Type B pancreatic cell (in vitro differentiated cells): ENCODE measurements around the gene SPATS2. TPM values are rescaled to one million over a fixed set of nuclear protein-coding genes. Genes with fewer than 3 reads are reported as not detected.

Experiments used
- DNase-seq: peaks from one replicate; pipeline ENCODE4 v3.0.0; 2021; ENCODE audit warnings: mixed read lengths; ENCODE audit not compliant: unreplicated experiment; ENCODE audit errors: extremely low spot score
- H3K27ac Mint-ChIP-seq: 2 replicates; pipeline ENCODE4 v1.8.0; 2021; ENCODE audit warnings: mild to moderate bottlenecking, mixed read lengths
- H3K27me3 Mint-ChIP-seq: 2 replicates; pipeline ENCODE4 v1.8.0; 2021; ENCODE audit warnings: mixed read lengths
- H3K36me3 Mint-ChIP-seq: 2 replicates; pipeline ENCODE4 v1.8.0; 2021; ENCODE audit warnings: mixed read lengths
- H3K4me1 Mint-ChIP-seq: one replicate; pipeline ENCODE4 v1.8.0; 2021; ENCODE audit warnings: mixed read lengths; ENCODE audit not compliant: unreplicated experiment
- H3K4me3 Mint-ChIP-seq: 2 replicates; pipeline ENCODE4 v1.8.0; 2021; ENCODE audit warnings: mild to moderate bottlenecking, mixed read lengths
- H3K9me3 Mint-ChIP-seq: 2 replicates; pipeline ENCODE4 v1.8.0; 2021; ENCODE audit warnings: mixed read lengths
- total RNA-seq: library from RNA; stranded (reverse); gene quantifications from 2 replicates; pipeline ENCODE4 v1.2.1, GENCODE V29; 2021; ENCODE audit warnings: low replicate concordance
- TF ChIP-seq, protein P1 (sequence below): fragments of 200-600 bp; sonication (generic); conservative IDR thresholded peaks from 2 replicates; pipeline ENCODE4 v1.5.0; 2021; ENCODE audit warnings: antibody characterized with exemption, mild to moderate bottlenecking

Gene SPATS2
- total RNA-seq, 1 donor from 2014 or later = 40.3 TPM

DNA sequence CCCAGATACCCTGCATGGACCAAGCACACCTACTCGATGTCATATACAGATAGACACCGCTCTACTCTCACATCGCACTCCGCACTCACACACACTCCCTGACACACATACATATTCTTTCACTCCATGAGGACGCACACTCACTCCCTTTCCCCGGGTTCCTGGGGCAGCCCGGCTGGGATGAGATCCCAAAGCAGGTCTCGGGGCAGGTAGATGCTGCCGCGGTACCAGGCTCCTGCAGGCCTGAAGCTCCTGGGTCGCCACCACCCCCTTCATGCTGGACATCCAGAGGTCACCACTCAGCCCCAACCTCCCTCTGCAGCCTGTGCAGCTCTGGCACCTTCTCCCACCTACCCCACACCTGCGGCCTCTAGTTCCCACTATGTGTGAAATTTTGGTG, 32.6 kb upstream of the SPATS2 start:
- Mint-ChIP-seq H3K27ac (no peak overlapping the region), H3K9me3 (no peaks in the 10 kb centered on the region), H3K27me3 (peaks cover 53% of the 10 kb centered on the region), H3K36me3 (peaks cover 4% of the 10 kb centered on the region), H3K4me3 (no peak overlapping the region), H3K4me1 (peaks cover 33% of the 10 kb centered on the region)
- no peak for DNase-seq
- TF ChIP-seq, protein P1, sequence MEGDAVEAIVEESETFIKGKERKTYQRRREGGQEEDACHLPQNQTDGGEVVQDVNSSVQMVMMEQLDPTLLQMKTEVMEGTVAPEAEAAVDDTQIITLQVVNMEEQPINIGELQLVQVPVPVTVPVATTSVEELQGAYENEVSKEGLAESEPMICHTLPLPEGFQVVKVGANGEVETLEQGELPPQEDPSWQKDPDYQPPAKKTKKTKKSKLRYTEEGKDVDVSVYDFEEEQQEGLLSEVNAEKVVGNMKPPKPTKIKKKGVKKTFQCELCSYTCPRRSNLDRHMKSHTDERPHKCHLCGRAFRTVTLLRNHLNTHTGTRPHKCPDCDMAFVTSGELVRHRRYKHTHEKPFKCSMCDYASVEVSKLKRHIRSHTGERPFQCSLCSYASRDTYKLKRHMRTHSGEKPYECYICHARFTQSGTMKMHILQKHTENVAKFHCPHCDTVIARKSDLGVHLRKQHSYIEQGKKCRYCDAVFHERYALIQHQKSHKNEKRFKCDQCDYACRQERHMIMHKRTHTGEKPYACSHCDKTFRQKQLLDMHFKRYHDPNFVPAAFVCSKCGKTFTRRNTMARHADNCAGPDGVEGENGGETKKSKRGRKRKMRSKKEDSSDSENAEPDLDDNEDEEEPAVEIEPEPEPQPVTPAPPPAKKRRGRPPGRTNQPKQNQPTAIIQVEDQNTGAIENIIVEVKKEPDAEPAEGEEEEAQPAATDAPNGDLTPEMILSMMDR = no peak

DNA sequence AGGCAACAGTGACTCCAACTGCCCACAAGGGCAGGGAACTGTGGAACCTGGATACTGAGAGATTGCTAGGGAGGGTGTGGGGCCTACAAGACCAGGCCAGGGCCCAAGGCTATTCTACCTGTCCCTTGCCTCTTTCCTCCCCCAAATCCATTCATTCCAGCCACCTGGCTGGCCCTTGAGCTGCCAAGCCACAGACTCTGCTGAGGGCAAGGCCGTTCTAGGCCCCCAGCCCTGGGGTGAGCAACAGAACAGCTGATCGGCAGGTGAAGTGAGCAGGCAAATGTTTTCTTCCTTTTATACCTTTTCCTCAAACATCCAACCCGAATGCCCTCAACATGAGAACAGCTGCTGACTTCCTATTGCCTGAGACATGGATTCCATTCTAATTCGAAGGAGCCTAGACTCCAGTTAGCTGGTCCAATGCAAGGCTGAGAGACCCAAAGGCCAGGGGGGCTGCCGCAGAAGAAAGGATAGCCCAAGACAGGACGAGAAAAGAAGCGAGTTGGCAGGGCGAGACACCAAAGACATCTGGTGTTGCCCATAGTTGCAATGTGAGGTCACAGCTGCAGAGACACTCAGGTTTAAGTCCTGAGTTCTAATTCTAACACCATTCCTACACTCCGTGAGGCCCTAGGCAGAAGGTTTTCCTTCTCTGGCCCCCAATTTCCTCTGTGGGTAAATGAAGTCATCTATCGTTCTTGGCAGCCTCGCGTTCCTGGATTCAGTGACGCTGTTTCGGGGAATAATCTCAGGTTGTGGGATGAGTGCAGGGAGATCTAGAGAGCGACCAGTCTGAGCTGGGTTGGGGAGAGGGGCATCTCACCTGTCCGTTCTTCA, 31.9 kb upstream of the SPATS2 start:
- DNase-seq = no peak
- Mint-ChIP-seq H3K4me1 (peaks cover 38% of the 10 kb centered on the region), H3K27me3 (peaks cover 59% of the 10 kb centered on the region), H3K9me3 (no peaks in the 10 kb centered on the region), H3K4me3 (peak overlapping the region; percentile 70), H3K36me3 (peaks cover 4% of the 10 kb centered on the region), H3K27ac (no peak overlapping the region)
- TF ChIP-seq, protein P1 = no peak

DNA sequence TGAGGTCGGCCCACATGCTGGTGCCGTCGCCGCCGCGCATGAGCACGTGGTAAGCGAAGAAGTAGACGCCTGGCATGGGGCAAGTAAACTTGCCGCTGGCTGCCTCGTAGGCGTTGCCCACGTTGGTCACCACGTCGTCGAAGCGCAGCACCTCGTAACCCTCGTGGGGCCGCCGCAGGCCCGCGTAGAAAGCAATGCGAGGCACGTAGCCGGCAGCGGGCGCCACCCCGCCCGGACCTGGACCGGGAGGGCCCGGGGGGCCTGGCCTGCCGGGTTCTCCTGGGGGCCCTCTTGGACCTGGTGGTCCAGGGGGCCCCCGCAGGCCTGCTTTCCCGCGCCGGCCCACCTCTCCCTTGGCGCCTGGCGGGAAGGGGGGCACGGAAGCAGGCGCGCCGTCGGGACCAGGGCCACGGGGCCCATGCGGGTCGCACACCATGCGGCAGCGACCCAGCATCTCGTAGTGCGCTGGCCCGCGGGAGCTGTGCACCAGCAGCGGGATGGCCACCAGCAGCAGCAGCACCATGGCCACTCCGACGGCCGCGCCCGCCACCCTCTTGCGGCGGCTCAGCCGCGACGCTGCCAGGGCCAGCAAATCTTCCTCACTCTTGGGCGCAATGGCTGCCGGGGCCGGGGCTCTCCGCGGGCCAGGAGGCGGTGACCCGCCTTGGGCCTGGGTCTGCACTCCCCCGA, 31.2 kb upstream of the SPATS2 start:
- Mint-ChIP-seq H3K27ac (no peak overlapping the region), H3K4me3 (peak overlapping the region; percentile 70), H3K9me3 (no peaks in the 10 kb centered on the region), H3K36me3 (peaks cover 4% of the 10 kb centered on the region), H3K4me1 (peaks cover 46% of the 10 kb centered on the region), H3K27me3 (peaks cover 67% of the 10 kb centered on the region)
- TF ChIP-seq, protein P1 = no peak
- no peak for DNase-seq

DNA sequence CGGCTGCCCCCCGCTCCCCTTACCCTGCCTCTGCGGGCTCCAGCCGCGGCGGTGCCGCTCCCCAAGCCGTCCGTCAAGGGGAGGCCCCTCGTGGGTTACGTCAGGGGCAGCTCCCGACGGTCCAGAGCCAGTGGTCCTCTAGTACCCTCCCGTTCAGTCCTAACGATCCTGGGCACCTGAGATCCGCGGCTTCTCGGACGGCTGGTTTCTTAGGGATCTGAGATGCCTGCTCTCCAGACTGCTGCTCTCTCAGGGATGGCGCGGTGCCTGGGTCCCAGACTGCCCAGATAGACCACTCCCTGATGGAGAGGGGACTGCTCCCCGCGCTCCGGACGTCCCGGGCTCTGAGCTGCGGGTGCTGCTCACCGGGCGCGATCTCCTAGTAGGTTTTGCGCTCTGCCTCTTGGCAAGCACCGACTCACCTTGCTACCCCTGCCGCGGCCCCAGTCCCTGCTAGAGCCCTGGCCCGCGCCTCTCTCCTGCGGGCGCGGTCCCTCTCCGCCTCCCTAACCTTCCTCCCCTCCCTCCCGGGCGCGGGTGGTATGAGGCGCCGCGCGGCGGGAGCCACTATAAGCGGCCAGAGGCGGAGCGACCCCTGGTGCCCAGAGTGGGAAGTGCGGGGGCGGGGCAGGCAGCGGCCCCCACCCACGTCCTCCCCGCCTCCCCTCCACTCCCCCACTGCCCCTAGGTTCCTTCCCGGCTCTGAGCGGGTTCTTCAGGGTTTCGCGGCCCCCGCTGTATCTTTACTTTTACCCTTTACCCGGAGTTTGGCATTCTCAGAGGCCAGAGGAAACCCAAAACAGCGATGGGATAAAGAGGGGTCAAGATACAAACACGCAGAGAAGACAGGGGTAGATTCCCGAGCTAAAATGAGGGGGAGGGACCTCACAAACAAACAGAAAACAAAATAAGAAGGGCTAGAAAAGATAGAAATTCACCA, 30.3 kb upstream of the SPATS2 start, which contains the start of gene C1QL4:
Gene C1QL4 (minus strand): TSS at position 544 of the 940 bp plus-strand sequence. CDS start 711 bp downstream, outside the sequence.
- Mint-ChIP-seq H3K4me3 (peak within 1 kb of the TSS; percentile 78), H3K36me3 (peaks cover 4% of the 10 kb centered on the region), H3K4me1 (peaks cover 39% of the 10 kb centered on the region), H3K27me3 (peaks cover 75% of the 10 kb centered on the region), H3K27ac (no peak within 1 kb of the TSS), H3K9me3 (no peaks in the 10 kb centered on the region)
- DNase-seq = peak; percentile 92
- TF ChIP-seq, protein P1 = peak; percentile 100

DNA sequence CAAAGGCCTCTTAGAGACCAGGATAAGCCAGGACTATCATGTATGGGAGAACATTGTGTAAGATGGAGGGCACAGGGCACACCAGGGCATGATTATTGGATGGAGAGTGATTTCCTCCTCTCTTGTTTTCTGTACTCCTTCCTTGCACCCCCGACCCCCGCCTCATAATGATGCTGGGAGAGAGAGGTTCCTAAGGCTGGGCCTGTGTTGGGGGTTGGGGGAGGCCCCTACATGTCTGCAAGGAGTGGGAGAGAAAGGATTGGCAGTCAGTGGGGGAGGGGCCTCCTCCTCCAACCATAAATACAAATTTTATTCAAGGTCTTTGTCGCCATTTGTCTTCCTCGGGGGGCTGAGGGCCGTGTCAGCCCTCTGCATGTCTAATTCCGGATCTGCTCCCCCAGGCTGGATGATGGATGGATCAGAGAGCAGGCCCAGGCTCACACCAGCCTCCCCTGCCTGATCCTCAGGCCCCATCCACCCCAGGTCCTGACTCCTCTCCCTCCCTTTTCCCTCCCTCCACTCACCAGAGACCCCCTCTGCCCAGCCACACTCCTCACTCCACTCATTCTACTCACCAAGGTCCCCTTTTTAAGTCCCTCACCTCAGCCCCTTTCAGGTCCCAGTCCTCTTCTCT, 28.3 kb upstream of the SPATS2 start:
- H3K4me3 Mint-ChIP-seq = peak overlapping the region; percentile 45
- DNase-seq = no peak
- TF ChIP-seq, protein P1 = no peak
- peaks cover 4% of the 10 kb centered on the region for H3K36me3 Mint-ChIP-seq
- H3K9me3 Mint-ChIP-seq = no peaks in the 10 kb centered on the region
- peaks cover 39% of the 10 kb centered on the region for H3K4me1 Mint-ChIP-seq
- H3K27ac Mint-ChIP-seq = peak overlapping the region; percentile 36
- H3K27me3 Mint-ChIP-seq = peaks cover 87% of the 10 kb centered on the region
